K562 (cell line): ENCODE results near the gene SCNN1A. TPM values are rescaled to one million over a fixed set of nuclear protein-coding genes. Genes with fewer than 3 reads are reported as not detected.

Source experiments
- BCOR ChIP-seq: fragments of 450-650 bp; IDR thresholded peaks from 2 replicates; pipeline ENCODE4 v1.6.1; 2016
- EP400 ChIP-seq: fragments of 450-650 bp; IDR thresholded peaks from 2 replicates; pipeline ENCODE4 v1.6.1; 2017; ENCODE audit warnings: antibody characterized with exemption, mild to moderate bottlenecking, moderate library complexity
- NFYB ChIP-seq: IDR thresholded peaks from 2 replicates; pipeline ENCODE4 v1.6.1; 2011; ENCODE audit warnings: mild to moderate bottlenecking, moderate library complexity; ENCODE audit not compliant: insufficient read length; ENCODE audit errors: extremely low read depth
- NR2C2 ChIP-seq, 2 experiments: fragments of 200-800 bp in 1 of 2; sonication (Bioruptor generic) in 1 of 2; sonication (generic) in 1 of 2; formaldehyde crosslinking in 1 of 2; IDR thresholded peaks; 2 replicates each; pipeline versions ENCODE4 v1.6.1 to v1.8.0; 2016 to 2022; ENCODE audit warnings: mild to moderate bottlenecking in 1 of 2, missing compliant biosample characterization in 1 of 2, missing genetic modification characterization in 1 of 2, missing genetic modification reagents in 1 of 2
- POLR2A ChIP-seq: fragments of 450-650 bp; conservative IDR thresholded peaks from 2 replicates; pipeline ENCODE4 v1.6.1; 2016
- POLR2G ChIP-seq: fragments of 200-400 bp; formaldehyde crosslinking; IDR thresholded peaks from 2 replicates; pipeline ENCODE4 v1.6.1; 2017; ENCODE audit warnings: low read depth, mild to moderate bottlenecking, antibody characterized with exemption, low read length, moderate library complexity
- POLR2H ChIP-seq: IDR thresholded peaks from 2 replicates; pipeline ENCODE4 v1.6.1; 2016; ENCODE audit warnings: missing genetic modification characterization, low read depth, mild to moderate bottlenecking, control low read depth, missing compliant biosample characterization, moderate library complexity
- PURB ChIP-seq: sonication (generic); formaldehyde crosslinking; IDR thresholded peaks from 2 replicates; pipeline ENCODE4 v1.9.0; 2021; ENCODE audit warnings: low read depth, mild to moderate bottlenecking, missing genetic modification reagents
- RFX5 ChIP-seq: IDR thresholded peaks from 2 replicates; pipeline ENCODE4 v1.6.1; 2011; ENCODE audit warnings: low read depth, mild to moderate bottlenecking, improper control_type of control experiment, low read length
- ZFP36 ChIP-seq: fragments of 150-350 bp; IDR thresholded peaks from 2 replicates; pipeline ENCODE4 v1.6.1; 2018; ENCODE audit warnings: low read length, low read depth; ENCODE audit not compliant: partially characterized antibody
- ZNF644 ChIP-seq: fragments of 200-800 bp; sonication (Bioruptor generic); IDR thresholded peaks from 2 replicates; pipeline ENCODE4 v1.6.1; 2016; ENCODE audit warnings: low read depth, missing genetic modification characterization, missing compliant biosample characterization
- polyA plus RNA-seq, 8 experiments: library from polyadenylated mRNA; depleted of rRNA in 4 of 8; stranded (reverse) in 5 of 8; unstranded in 3 of 8; fragments of >200 nt; fragmentation: Nextera tagmentation in 2 of 8; fragmentation: Illumina TruSeq in 1 of 8; extraction: Ambion mirVana in 2 of 8; extraction: Trizol in 1 of 8; gene quantifications; 2 replicates each; pipeline versions ENCODE4 v1.2.1 to v1.2.3, GENCODE V29; 2011 to 2014; ENCODE audit warnings: inconsistent platforms in 1 of 8, missing spikeins in 1 of 8
- total RNA-seq, 7 experiments: library from RNA; depleted of rRNA in 6 of 7; stranded (reverse); fragments of >200 nt in 6 of 7; fragmentation: Illumina TruSeq in 2 of 7; extraction: Trizol in 2 of 7; gene quantifications; 2 replicates each; pipeline versions ENCODE4 v1.2.1 to v1.2.3, GENCODE V29; 2011 to 2021; ENCODE audit warnings: low replicate concordance in 1 of 7
- TF ChIP-seq, protein P1 (sequence below): fragments of 450-650 bp; formaldehyde crosslinking; IDR thresholded peaks from 2 replicates; pipeline ENCODE4 v1.4.0; 2022; ENCODE audit warnings: mild to moderate bottlenecking, moderate library complexity
- TF ChIP-seq, protein P2 (sequence below): sonication (generic); formaldehyde crosslinking; IDR thresholded peaks from 2 replicates; pipeline ENCODE4 v1.8.0; 2022; ENCODE audit warnings: mild to moderate bottlenecking, missing genetic modification reagents
- TF ChIP-seq, protein P3 (sequence below), 2 experiments: fragments of 450-650 bp in 1 of 2; sonication (generic) in 1 of 2; formaldehyde crosslinking in 1 of 2; IDR thresholded peaks; 2 replicates each; pipeline versions ENCODE4 v1.7.1 to v1.9.0; 2016 to 2022; ENCODE audit warnings: inconsistent platforms in 1 of 2, mild to moderate bottlenecking in 1 of 2, missing genetic modification reagents in 1 of 2

SCNN1A gene
- total and polyA plus RNA-seq, 9 of the 15 experiments (the other 6 are each of a cell fraction or from before 2014, with no cell fraction given) = 0.15 to 0.49 (median 0.32) TPM; not detected in 5

DNA sequence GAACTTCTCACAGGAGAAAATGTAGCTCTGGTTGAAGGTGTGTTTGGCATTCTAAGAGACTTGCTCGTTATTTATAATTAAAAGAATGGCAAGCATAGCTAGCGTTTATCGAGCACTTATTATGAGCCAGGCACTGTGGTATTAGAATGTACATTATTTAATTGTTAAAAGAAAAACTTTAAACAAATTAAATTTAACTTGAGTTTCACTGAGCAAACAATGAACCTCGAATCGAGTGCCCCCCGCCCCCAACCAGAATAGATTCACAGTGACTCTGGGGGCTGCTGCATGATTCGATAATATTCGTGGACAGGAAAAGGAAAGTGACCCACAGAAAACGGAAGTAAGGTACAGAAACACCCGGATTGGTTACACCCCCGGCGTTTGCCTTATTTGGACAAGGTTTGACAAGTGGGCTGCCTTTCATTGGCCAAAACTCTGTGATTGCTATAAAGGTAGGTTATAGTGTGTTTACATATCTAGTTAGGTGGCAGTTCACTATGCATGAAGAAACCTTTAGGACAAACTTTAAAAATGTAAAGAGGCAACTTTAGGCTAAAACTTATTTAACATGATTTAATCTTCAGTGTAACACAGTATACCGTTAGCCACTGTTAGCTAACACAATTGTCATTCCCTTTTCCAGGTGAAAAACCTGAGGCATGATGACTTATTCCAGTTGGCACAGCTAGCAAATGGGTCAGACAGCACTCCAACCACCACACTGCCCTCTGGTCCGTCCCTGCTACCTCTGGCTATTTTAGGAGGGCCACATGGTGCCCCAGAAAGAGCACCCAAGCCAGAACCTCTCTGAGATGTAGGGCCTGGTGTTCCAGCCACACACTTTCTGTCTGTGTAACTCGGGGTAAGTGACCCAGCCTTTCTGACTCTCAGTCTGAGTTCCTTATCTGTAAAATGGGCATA is 7.1 kb downstream of the SCNN1A start (continued):
- TF ChIP-seq, protein P1, sequence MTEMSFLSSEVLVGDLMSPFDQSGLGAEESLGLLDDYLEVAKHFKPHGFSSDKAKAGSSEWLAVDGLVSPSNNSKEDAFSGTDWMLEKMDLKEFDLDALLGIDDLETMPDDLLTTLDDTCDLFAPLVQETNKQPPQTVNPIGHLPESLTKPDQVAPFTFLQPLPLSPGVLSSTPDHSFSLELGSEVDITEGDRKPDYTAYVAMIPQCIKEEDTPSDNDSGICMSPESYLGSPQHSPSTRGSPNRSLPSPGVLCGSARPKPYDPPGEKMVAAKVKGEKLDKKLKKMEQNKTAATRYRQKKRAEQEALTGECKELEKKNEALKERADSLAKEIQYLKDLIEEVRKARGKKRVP (CRISPR knock-in tag) = no peak
- TF ChIP-seq, protein P2, sequence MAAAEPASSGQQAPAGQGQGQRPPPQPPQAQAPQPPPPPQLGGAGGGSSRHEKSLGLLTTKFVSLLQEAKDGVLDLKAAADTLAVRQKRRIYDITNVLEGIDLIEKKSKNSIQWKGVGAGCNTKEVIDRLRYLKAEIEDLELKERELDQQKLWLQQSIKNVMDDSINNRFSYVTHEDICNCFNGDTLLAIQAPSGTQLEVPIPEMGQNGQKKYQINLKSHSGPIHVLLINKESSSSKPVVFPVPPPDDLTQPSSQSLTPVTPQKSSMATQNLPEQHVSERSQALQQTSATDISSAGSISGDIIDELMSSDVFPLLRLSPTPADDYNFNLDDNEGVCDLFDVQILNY (CRISPR knock-in tag) = no peak
- TF ChIP-seq PURB = no peak
- TF ChIP-seq RFX5 = no peak
- no peak for TF ChIP-seq NR2C2 (CRISPR knock-in tag; IDR thresholded peaks at IDR 0.05)
- TF ChIP-seq NR2C2 (tag; IDR thresholded peaks at IDR 0.05) = peak; percentile 51
- TF ChIP-seq BCOR = 0 out of 2 replicates have a peak, but pooled peaks have one; percentile 24
- TF ChIP-seq, protein P3, sequence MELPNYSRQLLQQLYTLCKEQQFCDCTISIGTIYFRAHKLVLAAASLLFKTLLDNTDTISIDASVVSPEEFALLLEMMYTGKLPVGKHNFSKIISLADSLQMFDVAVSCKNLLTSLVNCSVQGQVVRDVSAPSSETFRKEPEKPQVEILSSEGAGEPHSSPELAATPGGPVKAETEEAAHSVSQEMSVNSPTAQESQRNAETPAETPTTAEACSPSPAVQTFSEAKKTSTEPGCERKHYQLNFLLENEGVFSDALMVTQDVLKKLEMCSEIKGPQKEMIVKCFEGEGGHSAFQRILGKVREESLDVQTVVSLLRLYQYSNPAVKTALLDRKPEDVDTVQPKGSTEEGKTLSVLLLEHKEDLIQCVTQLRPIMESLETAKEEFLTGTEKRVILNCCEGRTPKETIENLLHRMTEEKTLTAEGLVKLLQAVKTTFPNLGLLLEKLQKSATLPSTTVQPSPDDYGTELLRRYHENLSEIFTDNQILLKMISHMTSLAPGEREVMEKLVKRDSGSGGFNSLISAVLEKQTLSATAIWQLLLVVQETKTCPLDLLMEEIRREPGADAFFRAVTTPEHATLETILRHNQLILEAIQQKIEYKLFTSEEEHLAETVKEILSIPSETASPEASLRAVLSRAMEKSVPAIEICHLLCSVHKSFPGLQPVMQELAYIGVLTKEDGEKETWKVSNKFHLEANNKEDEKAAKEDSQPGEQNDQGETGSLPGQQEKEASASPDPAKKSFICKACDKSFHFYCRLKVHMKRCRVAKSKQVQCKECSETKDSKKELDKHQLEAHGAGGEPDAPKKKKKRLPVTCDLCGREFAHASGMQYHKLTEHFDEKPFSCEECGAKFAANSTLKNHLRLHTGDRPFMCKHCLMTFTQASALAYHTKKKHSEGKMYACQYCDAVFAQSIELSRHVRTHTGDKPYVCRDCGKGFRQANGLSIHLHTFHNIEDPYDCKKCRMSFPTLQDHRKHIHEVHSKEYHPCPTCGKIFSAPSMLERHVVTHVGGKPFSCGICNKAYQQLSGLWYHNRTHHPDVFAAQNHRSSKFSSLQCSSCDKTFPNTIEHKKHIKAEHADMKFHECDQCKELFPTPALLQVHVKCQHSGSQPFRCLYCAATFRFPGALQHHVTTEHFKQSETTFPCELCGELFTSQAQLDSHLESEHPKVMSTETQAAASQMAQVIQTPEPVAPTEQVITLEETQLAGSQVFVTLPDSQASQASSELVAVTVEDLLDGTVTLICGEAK (IDR thresholded peaks at IDR 0.05) = no peak
- TF ChIP-seq, protein P3 (CRISPR knock-in tag; IDR thresholded peaks at IDR 0.05) = no peak
- TF ChIP-seq NFYB = peak; percentile 33
- 0 out of 2 replicates have a peak, but pooled peaks have one; percentile 45 for TF ChIP-seq POLR2A
- TF ChIP-seq POLR2G = no peak
- TF ChIP-seq EP400 = 0 out of 2 replicates have a peak, but pooled peaks have one; percentile 18
- peak; percentile 52 for TF ChIP-seq ZFP36
- TF ChIP-seq POLR2H = peak; percentile 80
- 0 out of 2 replicates have a peak, but pooled peaks have one; percentile 28 for TF ChIP-seq ZNF644 (tag)
